GM10266 (cell line): Measurements from ENCODE around the gene TEX35.

ENCODE experiments used
- DNase-seq: peaks from one replicate; pipeline ENCODE4 v3.0.0; 2012; ENCODE audit errors: extremely low spot score
- TF ChIP-seq, protein P1 (sequence below): IDR thresholded peaks from 2 replicates; pipeline ENCODE4 v1.5.1; 2012; ENCODE audit warnings: mild to moderate bottlenecking, low read depth; ENCODE audit not compliant: control insufficient read depth, insufficient read depth; ENCODE audit errors: missing control alignments

The TEX35 gene

DNA sequence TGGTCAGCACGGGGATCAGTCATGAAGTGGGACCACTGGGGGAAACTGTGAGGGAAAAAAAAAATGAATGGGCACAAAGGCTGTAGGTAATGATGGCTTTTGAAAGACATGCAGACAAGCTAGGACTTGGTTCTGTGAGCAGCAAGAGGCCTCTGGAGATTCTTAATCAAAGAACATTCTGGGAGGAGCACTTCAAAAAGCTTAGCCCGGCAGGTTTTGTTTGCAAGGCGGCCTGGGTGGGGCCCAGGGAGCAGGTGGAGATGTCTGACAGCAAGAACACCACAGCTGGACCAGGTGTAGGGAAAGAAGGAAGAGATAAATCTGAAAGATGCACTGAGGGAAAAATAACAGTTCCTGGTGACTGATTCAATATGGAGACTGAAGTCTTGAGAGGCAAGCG lies 6.0 kb downstream of the TEX35 start:
- no peak for DNase-seq

GRCh38 chr1:178520803-178521202 lies 7.9 kb downstream of the TEX35 start:
- TF ChIP-seq, protein P1, sequence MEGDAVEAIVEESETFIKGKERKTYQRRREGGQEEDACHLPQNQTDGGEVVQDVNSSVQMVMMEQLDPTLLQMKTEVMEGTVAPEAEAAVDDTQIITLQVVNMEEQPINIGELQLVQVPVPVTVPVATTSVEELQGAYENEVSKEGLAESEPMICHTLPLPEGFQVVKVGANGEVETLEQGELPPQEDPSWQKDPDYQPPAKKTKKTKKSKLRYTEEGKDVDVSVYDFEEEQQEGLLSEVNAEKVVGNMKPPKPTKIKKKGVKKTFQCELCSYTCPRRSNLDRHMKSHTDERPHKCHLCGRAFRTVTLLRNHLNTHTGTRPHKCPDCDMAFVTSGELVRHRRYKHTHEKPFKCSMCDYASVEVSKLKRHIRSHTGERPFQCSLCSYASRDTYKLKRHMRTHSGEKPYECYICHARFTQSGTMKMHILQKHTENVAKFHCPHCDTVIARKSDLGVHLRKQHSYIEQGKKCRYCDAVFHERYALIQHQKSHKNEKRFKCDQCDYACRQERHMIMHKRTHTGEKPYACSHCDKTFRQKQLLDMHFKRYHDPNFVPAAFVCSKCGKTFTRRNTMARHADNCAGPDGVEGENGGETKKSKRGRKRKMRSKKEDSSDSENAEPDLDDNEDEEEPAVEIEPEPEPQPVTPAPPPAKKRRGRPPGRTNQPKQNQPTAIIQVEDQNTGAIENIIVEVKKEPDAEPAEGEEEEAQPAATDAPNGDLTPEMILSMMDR: no peak
- no peak for DNase-seq

More for the DNA sequence above, 6.0 kb downstream of the TEX35 start:
- TF ChIP-seq, protein P1: no peak

GRCh38 chr1:178521241-178521640 lies 8.3 kb downstream of the TEX35 start:
- no peak for DNase-seq
- TF ChIP-seq, protein P1: no peak

GRCh38 chr1:178527117-178527516 lies 14.2 kb downstream of the TEX35 start:
- DNase-seq: no peak
- TF ChIP-seq, protein P1: no peak

GRCh38 chr1:178528228-178528952 lies 15.5 kb downstream of the TEX35 start:
- DNase-seq: no peak
- TF ChIP-seq, protein P1: no peak

GRCh38 chr1:178528953-178529335 lies 16.0 kb downstream of the TEX35 start:
- DNase-seq: no peak
- TF ChIP-seq, protein P1: no peak

- DNase-seq: no peak
These were observed 16.6 kb downstream of the TEX35 start for GRCh38 chr1:178529364-178530036.

More at GRCh38 chr1:178529364-178530036, 16.6 kb downstream of the TEX35 start:
- TF ChIP-seq, protein P1: no peak
